ENCODE data around the gene EFCAB8. TPM values are rescaled to one million over a fixed set of nuclear protein-coding genes. Genes with fewer than 3 reads are reported as not detected.
"Not testable (repeated sequence)": the region's sequence is repeated elsewhere in the genome, so short reads cannot be mapped to it uniquely, and the experiment has no call there.

The EFCAB8 gene
- total RNA-seq, 2 experiments from 2014 or later = 0.25 to 0.55 TPM

DNA sequence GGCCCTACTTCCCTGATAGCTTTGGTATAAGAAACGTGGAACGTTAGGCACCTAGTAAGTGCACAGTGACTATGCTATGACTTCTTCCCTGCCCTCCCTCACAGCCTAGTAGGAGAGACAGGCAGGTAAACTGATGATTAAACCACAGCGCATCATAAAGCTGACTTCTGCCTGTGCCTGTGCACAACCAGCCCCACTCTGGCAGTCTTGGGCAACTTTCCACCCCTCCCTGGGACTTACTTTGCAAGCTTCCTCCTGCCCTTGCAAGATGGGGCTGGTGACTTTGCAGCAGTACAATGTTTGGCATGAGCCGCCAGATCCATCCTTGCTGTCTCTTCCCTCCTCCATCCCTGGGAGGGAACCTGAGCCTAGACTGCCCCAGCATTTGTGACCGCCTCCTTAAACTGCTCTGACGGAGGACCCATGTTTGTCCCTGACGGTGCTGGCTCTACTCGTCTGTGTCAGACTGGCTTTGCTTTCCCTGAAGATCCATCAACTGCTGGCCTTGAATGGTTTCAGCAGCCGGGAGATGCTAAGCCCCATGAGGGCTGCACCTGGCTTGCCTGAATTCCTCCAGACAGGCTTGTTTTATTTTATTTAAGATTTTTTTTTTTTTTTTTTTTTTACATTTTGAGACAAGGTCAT, 36.1 kb downstream of the EFCAB8 start:
- POLR2A ChIA-PET = no interaction called here
- H3K4me1 Mint-ChIP-seq = no peaks in the 10 kb centered on the region
- H3K27me3 Mint-ChIP-seq = no peaks in the 10 kb centered on the region
- H3K27ac Mint-ChIP-seq = no peak overlapping the region
- H3K9me3 Mint-ChIP-seq = no peaks in the 10 kb centered on the region
- no peak overlapping the region for H3K4me3 Mint-ChIP-seq
- CTCF ChIA-PET = interaction anchor here (0.6 to 0.7 kb wide), 2 partner anchors 105 to 116 kb away, joined by 3 to 5 read pairs; no protein-coding TSS in a partner anchor
- no peaks in the 10 kb centered on the region for H3K36me3 Mint-ChIP-seq (ENCODE audit: low read depth)
- no peak for DNase-seq

DNA sequence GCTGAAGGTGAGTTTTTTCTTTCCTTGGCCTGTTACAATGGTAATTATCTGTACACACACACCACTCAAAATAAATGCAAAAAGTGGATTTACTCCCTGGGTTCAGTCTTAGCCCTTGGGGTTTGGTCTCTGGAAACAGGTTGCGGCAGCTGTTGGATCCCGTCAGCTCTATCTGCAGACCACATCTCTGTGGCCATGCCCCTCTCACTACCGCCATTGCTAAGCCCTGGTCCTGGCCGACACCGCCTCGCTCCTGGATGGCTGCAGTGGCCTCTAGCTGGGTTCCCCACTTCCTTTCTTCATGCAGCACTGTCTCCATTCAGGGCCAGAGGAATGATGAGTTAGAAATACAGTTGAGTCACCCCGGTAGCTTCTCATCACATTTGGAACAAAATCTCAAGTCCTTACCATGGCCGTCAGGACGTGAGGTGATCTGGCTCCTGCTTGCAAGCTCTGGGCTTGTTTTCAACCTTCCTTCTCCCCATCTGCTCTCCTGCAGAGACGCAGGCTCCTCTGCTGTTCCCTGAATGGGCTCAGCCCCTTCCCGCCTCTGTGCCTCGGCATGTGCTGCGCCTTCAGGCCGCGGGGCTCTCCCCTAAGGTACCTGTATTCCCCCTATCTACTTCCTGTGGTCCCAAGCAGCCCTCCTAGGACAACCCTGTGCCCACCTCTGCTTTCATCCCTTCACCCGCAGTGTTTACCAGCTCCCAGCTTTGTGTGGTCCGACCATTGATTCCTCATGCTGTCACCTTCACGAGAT, 38.0 kb downstream of the EFCAB8 start:
- Mint-ChIP-seq H3K27ac (no peak overlapping the region), H3K4me3 (no peak overlapping the region), H3K27me3 (no peaks in the 10 kb centered on the region), H3K36me3 (ENCODE audit: low read depth) (no peaks in the 10 kb centered on the region), H3K9me3 (no peaks in the 10 kb centered on the region), H3K4me1 (no peaks in the 10 kb centered on the region)
- ChIA-PET CTCF (interaction anchor here (0.7 to 0.9 kb wide), 2 partner anchors 108 to 199 kb away, joined by 3 read pairs; no protein-coding TSS in a partner anchor), POLR2A (no interaction called here)
- no peak for DNase-seq

DNA sequence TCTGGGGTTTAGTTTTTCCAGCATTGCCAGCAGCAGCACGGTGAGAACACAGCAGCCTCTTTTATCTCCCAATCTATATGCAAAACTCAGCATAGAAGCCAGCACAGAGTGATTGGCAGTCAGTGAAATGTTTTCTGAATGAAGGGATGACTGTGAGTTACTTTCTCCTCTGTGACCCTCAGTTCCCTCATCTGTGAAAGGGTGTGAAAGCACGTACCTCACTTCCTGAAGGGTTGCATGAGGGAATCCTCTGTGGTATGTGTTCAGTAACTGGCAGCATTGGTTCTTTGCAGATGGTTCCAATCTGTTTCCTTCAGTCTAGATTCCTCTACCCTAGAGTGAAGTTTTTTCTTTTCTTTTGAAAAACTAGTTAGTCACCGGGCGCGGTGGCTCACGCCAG, 40.0 kb downstream of the EFCAB8 start:
- Mint-ChIP-seq H3K36me3 (ENCODE audit: low read depth) (no peaks in the 10 kb centered on the region), H3K27me3 (no peaks in the 10 kb centered on the region), H3K27ac (no peak overlapping the region), H3K4me1 (no peaks in the 10 kb centered on the region), H3K4me3 (no peak overlapping the region), H3K9me3 (no peaks in the 10 kb centered on the region)
- CTCF ChIA-PET = no interaction called here
- DNase-seq = no peak
- POLR2A ChIA-PET = no interaction called here

DNA sequence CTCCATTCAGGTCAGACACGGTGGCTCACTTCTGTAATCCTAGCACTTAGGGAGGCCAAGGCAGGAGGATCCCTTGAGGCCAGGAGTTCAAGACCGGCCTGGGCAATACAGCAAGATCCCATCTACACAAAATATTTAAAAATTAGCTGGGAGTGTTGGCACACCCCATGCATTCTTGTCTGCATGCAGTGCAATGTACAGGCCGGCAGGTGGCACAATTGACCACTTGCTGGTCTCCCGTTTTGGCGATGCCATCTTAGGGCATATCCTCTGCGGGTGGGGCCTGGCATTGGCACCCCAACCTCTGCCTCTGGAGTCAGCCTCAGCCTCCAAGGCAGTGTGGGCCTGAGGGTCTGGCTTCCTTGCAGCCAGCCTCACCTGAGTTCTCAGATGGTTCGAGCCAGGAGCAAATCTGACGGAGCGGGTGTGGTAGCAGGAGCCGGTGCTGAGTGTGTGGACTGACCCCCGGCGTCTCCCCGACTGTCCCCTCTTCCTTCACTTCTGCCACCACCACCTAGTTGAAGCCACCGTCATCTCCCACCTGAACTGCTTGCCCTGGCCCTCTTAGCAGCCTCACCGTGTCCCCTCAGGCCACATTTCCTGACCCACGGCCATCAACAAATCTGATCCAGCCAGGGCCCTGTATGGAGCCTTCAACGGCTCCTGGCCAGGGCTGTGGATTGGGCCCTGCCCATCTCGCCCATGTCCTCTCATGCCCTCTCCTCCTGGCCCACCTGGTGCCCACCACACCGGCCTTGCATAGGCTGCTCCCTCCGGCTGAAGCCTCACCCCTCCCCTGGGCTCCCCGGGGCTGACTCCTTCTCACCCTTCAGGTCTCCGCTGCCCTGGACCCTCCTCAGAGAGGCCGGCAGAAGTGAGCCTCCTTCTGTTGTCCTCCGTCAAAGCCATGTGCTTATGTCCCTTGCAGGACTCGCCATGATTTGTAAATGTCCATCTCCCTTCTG, 44.0 kb downstream of the EFCAB8 start:
- no peak overlapping the region for H3K27ac Mint-ChIP-seq
- POLR2A ChIA-PET = interaction anchor here (1.2 kb wide), 1 partner anchor 101 kb away, joined by 4 read pairs; the partner anchor contains the start of gene SUN5
- no peaks in the 10 kb centered on the region for H3K36me3 Mint-ChIP-seq (ENCODE audit: low read depth)

DNA sequence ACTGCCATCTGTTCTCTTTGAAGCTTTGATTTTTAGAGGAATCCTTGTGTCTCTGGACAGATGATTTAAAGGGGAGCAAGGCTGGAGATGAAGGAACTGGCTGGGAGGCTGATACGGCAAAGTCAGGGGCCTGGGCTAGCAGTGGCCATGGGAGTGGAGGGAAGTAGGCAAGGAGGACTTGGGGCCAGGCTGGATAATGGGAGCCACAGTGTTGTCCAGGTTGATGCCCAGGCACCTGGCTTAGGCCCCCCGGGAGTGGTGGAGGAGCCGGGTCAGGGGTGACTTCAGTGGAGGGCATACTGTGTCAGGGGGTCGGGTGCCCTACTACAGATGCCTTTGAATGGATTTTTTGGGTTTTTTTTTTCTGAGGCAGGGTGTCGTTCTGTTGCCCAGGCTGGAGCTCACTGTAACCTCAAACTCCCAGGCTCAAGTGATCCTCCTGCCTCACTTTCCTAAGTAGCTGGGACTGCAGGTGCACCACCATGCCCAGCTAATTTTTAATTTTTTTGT, 45.0 kb downstream of the EFCAB8 start:
- no peak for DNase-seq
- Mint-ChIP-seq H3K27me3 (no peaks in the 10 kb centered on the region), H3K36me3 (ENCODE audit: low read depth) (no peaks in the 10 kb centered on the region), H3K9me3 (no peaks in the 10 kb centered on the region), H3K4me3 (no peak overlapping the region), H3K4me1 (no peaks in the 10 kb centered on the region), H3K27ac (no peak overlapping the region)
- POLR2A ChIA-PET = no interaction called here
- CTCF ChIA-PET = interaction anchor here (0.5 to 3.3 kb wide), 2 partner anchors 101 to 172 kb away, joined by 3 to 23 read pairs; partner anchors contain the start of gene SUN5

More for the DNA sequence above, 44.0 kb downstream of the EFCAB8 start:
- H3K27me3 Mint-ChIP-seq = no peaks in the 10 kb centered on the region
- CTCF ChIA-PET = interaction anchor here (0.6 to 3.3 kb wide), 16 partner anchors 10 to 389 kb away, joined by 3 to 41 read pairs (median 5); partner anchors contain the start of genes BPIFB2 and SUN5
- H3K4me3 Mint-ChIP-seq = no peak overlapping the region
- DNase-seq = peak; percentile 75
- no peaks in the 10 kb centered on the region for H3K9me3 Mint-ChIP-seq
- H3K4me1 Mint-ChIP-seq = no peaks in the 10 kb centered on the region

DNA sequence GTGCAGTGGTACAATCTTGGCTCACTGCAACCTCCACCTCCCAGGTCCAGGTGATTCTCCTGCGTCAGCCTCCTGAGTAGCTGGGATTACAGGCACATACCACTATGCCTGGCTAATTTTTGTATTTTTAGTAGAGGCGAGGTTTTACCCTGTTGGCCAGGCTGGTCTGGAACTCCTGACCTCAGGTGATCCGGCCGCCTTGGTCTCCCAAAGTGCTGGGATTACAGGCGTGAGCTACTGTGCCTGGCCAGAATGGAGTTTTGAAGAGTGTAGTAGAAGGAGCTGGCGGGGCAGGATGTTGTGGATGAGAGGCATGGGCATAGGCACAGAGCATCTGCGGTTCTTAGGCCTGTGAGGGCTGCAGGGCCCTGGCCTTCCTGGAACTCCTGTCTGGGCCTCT, 46.0 kb downstream of the EFCAB8 start:
- DNase-seq; H3K36me3 Mint-ChIP-seq (ENCODE audit: low read depth); H3K27ac Mint-ChIP-seq; H3K27me3 Mint-ChIP-seq; POLR2A ChIA-PET; H3K9me3 Mint-ChIP-seq; H3K4me3 Mint-ChIP-seq; H3K4me1 Mint-ChIP-seq: not testable (repeated sequence)
- CTCF ChIA-PET = interaction anchor here (0.7 to 3.3 kb wide), 2 partner anchors 100 to 186 kb away, joined by 3 to 23 read pairs; partner anchors contain the start of gene SUN5

DNA sequence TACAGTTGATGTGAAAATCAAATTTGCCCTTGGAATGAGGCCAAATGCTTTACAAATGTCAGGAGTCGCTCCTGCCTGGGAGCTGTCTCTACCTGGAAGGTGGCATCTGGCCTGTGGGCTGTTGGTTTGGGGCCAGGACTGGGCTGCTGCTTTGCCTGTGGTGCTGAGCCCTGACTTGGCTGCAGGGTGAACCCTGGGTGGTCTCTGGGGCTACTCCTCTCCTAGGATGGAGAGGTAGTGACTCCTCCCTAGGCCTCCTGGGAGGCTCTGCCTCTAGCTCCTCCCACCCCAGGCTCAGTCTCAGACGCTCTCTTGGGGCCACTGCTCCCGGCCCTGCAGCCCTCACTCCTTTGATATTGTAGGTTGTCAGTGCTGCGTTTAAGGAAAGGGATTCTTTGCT, 47.5 kb downstream of the EFCAB8 start:
- POLR2A ChIA-PET = no interaction called here
- Mint-ChIP-seq H3K27ac (no peak overlapping the region), H3K4me3 (no peak overlapping the region)

DNA sequence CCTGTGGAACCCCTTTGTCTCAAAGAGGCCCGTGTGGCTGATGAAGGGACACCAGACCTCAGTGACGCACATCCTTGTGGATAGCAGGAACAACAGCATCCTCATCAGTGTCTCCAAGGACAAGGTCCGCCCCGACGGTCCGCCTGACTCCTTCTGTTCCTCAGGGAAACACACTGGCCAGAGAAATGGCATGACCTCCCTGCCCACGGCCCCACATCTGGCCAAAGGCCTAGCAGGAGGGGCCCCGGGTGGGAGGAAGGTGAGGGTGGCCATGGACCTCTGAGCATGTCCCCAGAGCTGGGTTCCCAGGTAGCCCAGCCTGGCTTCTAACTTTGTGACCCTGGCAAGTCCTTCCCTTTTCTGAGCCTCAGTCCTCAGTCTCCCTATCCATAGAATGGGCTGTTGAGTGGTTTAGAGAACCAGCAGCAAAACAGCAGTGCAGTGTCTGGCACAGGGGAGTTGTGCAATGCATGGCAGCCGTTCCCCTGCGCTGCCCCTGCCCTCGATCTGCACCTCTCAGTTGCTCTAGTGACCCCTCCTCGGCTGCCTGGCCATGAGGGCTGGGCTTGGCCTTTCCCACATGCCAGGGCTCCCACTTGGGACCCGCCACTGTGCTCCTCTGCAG, 48.3 kb downstream of the EFCAB8 start:
- ChIA-PET CTCF (no interaction called here), POLR2A (no interaction called here)
- Mint-ChIP-seq H3K9me3 (no peaks in the 10 kb centered on the region), H3K4me3 (no peak overlapping the region), H3K27ac (no peak overlapping the region), H3K4me1 (no peaks in the 10 kb centered on the region), H3K27me3 (no peaks in the 10 kb centered on the region), H3K36me3 (ENCODE audit: low read depth) (no peaks in the 10 kb centered on the region)
- DNase-seq = no peak

More for the DNA sequence above, 47.5 kb downstream of the EFCAB8 start:
- H3K36me3 Mint-ChIP-seq (ENCODE audit: low read depth) = no peaks in the 10 kb centered on the region
- no peaks in the 10 kb centered on the region for H3K27me3 Mint-ChIP-seq
- no peaks in the 10 kb centered on the region for H3K9me3 Mint-ChIP-seq
- no peaks in the 10 kb centered on the region for H3K4me1 Mint-ChIP-seq
- CTCF ChIA-PET = interaction anchor here (3.3 kb wide), 1 partner anchor 99 kb away, joined by 23 read pairs; the partner anchor contains the start of gene SUN5
- no peak for DNase-seq

DNA sequence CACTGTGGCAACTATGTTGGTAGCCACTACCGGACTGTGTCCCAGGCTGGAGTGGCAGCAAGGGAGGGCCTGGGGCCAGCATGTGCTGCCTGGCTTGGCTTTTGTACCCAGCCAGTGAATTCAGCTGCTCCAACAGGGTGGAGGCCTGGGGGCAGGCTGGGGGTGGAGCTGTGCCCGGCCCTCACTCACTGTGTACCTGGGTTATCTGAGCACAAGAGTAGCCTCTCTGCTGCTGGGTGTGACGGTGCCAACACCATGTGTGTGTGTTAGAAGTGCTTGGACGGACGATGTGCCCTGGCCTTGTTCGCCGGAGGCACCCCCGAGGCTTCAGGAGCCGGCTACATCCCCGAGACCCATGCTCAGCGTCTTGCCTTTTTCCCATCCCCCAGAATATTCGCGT, 49.2 kb downstream of the EFCAB8 start:
- DNase-seq = no peak
- ChIA-PET CTCF (interaction anchor here (0.6 kb wide), 1 partner anchor 107 kb away, joined by 3 read pairs; no protein-coding TSS in a partner anchor), POLR2A (no interaction called here)
- no peaks in the 10 kb centered on the region for H3K27me3 Mint-ChIP-seq
- H3K27ac Mint-ChIP-seq = no peak overlapping the region
- H3K4me1 Mint-ChIP-seq = no peaks in the 10 kb centered on the region
- no peaks in the 10 kb centered on the region for H3K36me3 Mint-ChIP-seq (ENCODE audit: low read depth)
- H3K9me3 Mint-ChIP-seq = no peaks in the 10 kb centered on the region
- no peak overlapping the region for H3K4me3 Mint-ChIP-seq

DNA sequence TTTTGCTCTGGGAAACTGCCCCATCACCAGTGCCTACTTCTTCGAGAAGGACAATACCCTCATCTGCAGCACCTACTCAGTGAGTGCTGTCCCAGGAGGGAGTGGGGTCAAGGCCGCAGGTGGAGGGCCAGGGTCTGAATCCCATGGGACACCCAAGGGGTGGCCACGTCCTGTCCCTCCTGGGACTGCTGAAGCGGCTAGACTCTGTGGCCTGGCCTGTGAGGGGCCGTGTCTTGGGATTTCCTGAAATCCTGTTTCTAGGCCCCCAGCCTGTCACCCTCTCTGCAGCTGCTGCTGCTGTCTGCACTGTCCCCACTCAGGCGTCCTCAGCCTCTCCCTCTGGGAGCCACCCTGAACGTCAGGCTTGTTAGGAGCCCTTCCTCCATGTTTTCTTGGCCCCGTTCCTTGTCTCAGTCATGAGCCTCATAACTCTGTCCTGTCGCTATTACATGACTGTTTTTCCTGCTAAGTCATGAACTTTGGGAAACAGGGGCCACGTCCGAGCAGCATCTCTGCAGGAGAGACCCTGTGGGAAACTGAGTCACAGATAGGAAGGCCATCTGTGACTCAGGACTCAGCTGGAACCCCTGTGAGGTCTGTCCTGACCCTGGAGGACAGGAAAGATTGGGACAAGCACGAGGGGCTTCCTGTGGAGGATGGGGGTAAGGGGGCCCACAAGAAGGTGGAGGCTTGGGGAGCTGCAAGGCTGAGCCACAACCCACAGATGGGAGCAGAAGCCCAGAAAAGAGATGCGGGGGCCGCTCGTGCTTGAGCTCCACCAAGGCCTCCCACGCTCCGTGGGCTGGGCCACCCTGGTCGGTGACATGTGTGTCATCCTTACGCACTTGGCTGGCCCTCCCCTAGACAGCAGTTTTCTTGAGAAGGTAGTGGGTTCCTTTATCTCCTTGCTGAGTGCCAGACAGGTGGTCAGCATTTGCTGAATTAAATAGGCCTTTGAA, 49.9 kb downstream of the EFCAB8 start:
- no peaks in the 10 kb centered on the region for H3K4me1 Mint-ChIP-seq
- H3K36me3 Mint-ChIP-seq (ENCODE audit: low read depth) = no peaks in the 10 kb centered on the region
- ChIA-PET CTCF (interaction anchor here (0.6 to 1.3 kb wide), 2 partner anchors 96 to 106 kb away, joined by 3 to 6 read pairs; no protein-coding TSS in a partner anchor), POLR2A (no interaction called here)
- H3K27me3 Mint-ChIP-seq = no peaks in the 10 kb centered on the region
- H3K9me3 Mint-ChIP-seq = no peaks in the 10 kb centered on the region
- no peak overlapping the region for H3K4me3 Mint-ChIP-seq
- DNase-seq = no peak
- H3K27ac Mint-ChIP-seq = no peak overlapping the region

DNA sequence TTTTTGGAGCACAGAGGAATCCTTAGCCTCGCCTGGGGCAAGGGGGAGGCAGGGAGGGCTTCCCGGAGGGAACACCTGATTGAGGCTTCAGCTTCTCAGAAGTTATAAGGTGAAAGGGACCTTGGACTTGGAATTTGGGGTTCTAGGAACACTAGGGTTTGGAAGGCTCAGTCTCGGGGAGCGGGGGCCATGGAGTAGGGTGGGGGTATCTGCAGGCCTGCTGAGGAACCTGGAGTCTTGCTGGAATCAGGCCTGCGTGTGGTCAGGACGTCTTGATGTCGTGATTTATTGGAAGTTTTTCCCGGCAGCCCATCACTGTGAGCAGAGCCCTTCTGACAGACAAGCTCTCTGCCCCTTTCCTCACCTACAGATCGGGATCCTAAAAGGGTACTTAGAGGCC, 50.7 kb downstream of the EFCAB8 start:
- H3K4me1 Mint-ChIP-seq = no peaks in the 10 kb centered on the region
- no peak overlapping the region for H3K4me3 Mint-ChIP-seq
- no peaks in the 10 kb centered on the region for H3K27me3 Mint-ChIP-seq
- H3K27ac Mint-ChIP-seq = no peak overlapping the region
- DNase-seq = no peak
- H3K9me3 Mint-ChIP-seq = peaks cover 1% of the 10 kb centered on the region
- no peaks in the 10 kb centered on the region for H3K36me3 Mint-ChIP-seq (ENCODE audit: low read depth)
- ChIA-PET POLR2A (no interaction called here), CTCF (interaction anchor here (1.3 kb wide), 1 partner anchor 95 kb away, joined by 6 read pairs; no protein-coding TSS in a partner anchor)
